ENCODE measurements around the gene MICU1.
"Not testable (repeated sequence)": the region's sequence is repeated elsewhere in the genome, so short reads cannot be mapped to it uniquely, and the experiment has no call there.

Gene MICU1

GRCh38 chr10:72646971-72647370 lies 21.1 kb upstream of the MICU1 start:
- DNase-seq, CTCF ChIA-PET, H3K27ac Mint-ChIP-seq, H3K9me3 Mint-ChIP-seq, H3K36me3 Mint-ChIP-seq, H3K4me3 Mint-ChIP-seq, H3K4me1 Mint-ChIP-seq: not testable (repeated sequence)
- H3K27me3 Mint-ChIP-seq = peaks cover 15% of the 10 kb centered on the region

- Mint-ChIP-seq H3K36me3 (no peaks in the 10 kb centered on the region), H3K4me1 (no peaks in the 10 kb centered on the region), H3K4me3 (no peak overlapping the region), H3K27ac (no peak overlapping the region), H3K27me3 (peaks cover 18% of the 10 kb centered on the region), H3K9me3 (no peaks in the 10 kb centered on the region)
- CTCF ChIA-PET = no interaction called here
- no peak for DNase-seq
Observed at GRCh38 chr10:72645263-72645858, 19.5 kb upstream of the MICU1 start.

GRCh38 chr10:72642318-72642717 lies 16.4 kb upstream of the MICU1 start:
- Mint-ChIP-seq H3K27me3 (peaks cover 14% of the 10 kb centered on the region), H3K4me3 (no peak overlapping the region), H3K4me1 (peaks cover 8% of the 10 kb centered on the region), H3K9me3 (no peaks in the 10 kb centered on the region), H3K36me3 (no peaks in the 10 kb centered on the region), H3K27ac (no peak overlapping the region)
- CTCF ChIA-PET = no interaction called here
- DNase-seq = no peak

- no peak overlapping the region for H3K27ac Mint-ChIP-seq
- no peak for DNase-seq
- H3K9me3 Mint-ChIP-seq = no peaks in the 10 kb centered on the region
- H3K36me3 Mint-ChIP-seq = no peaks in the 10 kb centered on the region
- peaks cover 10% of the 10 kb centered on the region for H3K27me3 Mint-ChIP-seq
- H3K4me1 Mint-ChIP-seq = peaks cover 10% of the 10 kb centered on the region
- CTCF ChIA-PET = no interaction called here
- no peak overlapping the region for H3K4me3 Mint-ChIP-seq
Observed at GRCh38 chr10:72639441-72639873, 13.6 kb upstream of the MICU1 start.

GRCh38 chr10:72638586-72639440 lies 12.9 kb upstream of the MICU1 start:
- CTCF ChIA-PET = no interaction called here

GRCh38 chr10:72637398-72637857 lies 11.5 kb upstream of the MICU1 start:
- H3K27me3 Mint-ChIP-seq = peaks cover 10% of the 10 kb centered on the region
- CTCF ChIA-PET = no interaction called here
- H3K36me3 Mint-ChIP-seq = no peaks in the 10 kb centered on the region
- peaks cover 10% of the 10 kb centered on the region for H3K4me1 Mint-ChIP-seq
- no peaks in the 10 kb centered on the region for H3K9me3 Mint-ChIP-seq
- no peak overlapping the region for H3K27ac Mint-ChIP-seq
- DNase-seq = peak; percentile 33
- no peak overlapping the region for H3K4me3 Mint-ChIP-seq

More at GRCh38 chr10:72638586-72639440, 12.9 kb upstream of the MICU1 start:
- Mint-ChIP-seq H3K27ac (no peak overlapping the region), H3K4me3 (no peak overlapping the region), H3K36me3 (no peaks in the 10 kb centered on the region), H3K4me1 (peaks cover 10% of the 10 kb centered on the region), H3K27me3 (peaks cover 10% of the 10 kb centered on the region), H3K9me3 (no peaks in the 10 kb centered on the region)
- no peak for DNase-seq

- H3K36me3 Mint-ChIP-seq = no peaks in the 10 kb centered on the region
- CTCF ChIA-PET = no interaction called here
- H3K9me3 Mint-ChIP-seq = no peaks in the 10 kb centered on the region
- no peak for DNase-seq
- H3K27me3 Mint-ChIP-seq = peaks cover 11% of the 10 kb centered on the region
- H3K27ac Mint-ChIP-seq = no peak overlapping the region
- H3K4me1 Mint-ChIP-seq = peaks cover 15% of the 10 kb centered on the region
- no peak overlapping the region for H3K4me3 Mint-ChIP-seq
Observed at GRCh38 chr10:72630144-72630543, 4.3 kb upstream of the MICU1 start.

GRCh38 chr10:72626444-72626754 lies 520 bp upstream of the MICU1 start:
- Mint-ChIP-seq H3K4me3 (peak overlapping the region; percentile 98), H3K9me3 (no peaks in the 10 kb centered on the region), H3K4me1 (peaks cover 25% of the 10 kb centered on the region), H3K27me3 (peaks cover 5% of the 10 kb centered on the region), H3K36me3 (peaks cover 2% of the 10 kb centered on the region), H3K27ac (peak overlapping the region; percentile 89)
- CTCF ChIA-PET = no interaction called here
- DNase-seq = no peak

- H3K4me1 Mint-ChIP-seq = peaks cover 25% of the 10 kb centered on the region
- H3K27ac Mint-ChIP-seq = peak overlapping the region; percentile 89
- H3K36me3 Mint-ChIP-seq = peaks cover 2% of the 10 kb centered on the region
- peaks cover 4% of the 10 kb centered on the region for H3K27me3 Mint-ChIP-seq
- H3K9me3 Mint-ChIP-seq = no peaks in the 10 kb centered on the region
- no peak for DNase-seq
- CTCF ChIA-PET = interaction anchor here (1.1 kb wide), 1 partner anchor 113 kb away, joined by 3 read pairs; no protein-coding TSS in a partner anchor
- H3K4me3 Mint-ChIP-seq = peak overlapping the region; percentile 98
Observed at GRCh38 chr10:72625276-72625607, 637 bp downstream of the MICU1 start.

GRCh38 chr10:72622271-72622670 lies 3.6 kb downstream of the MICU1 start:
- CTCF ChIA-PET = no interaction called here
- Mint-ChIP-seq H3K36me3 (peaks cover 2% of the 10 kb centered on the region), H3K27ac (no peak overlapping the region), H3K27me3 (peaks cover 4% of the 10 kb centered on the region), H3K4me3 (no peak overlapping the region), H3K4me1 (peaks cover 22% of the 10 kb centered on the region), H3K9me3 (no peaks in the 10 kb centered on the region)
- DNase-seq = no peak

- no peak for DNase-seq
- Mint-ChIP-seq H3K27ac (no peak overlapping the region), H3K9me3 (peaks cover 12% of the 10 kb centered on the region), H3K4me3 (no peak overlapping the region), H3K36me3 (peaks cover 7% of the 10 kb centered on the region), H3K4me1 (peaks cover 4% of the 10 kb centered on the region), H3K27me3 (no peaks in the 10 kb centered on the region)
- CTCF ChIA-PET = no interaction called here
Observed at GRCh38 chr10:72616716-72617115, 9.2 kb downstream of the MICU1 start.

- CTCF ChIA-PET = no interaction called here
- peaks cover 12% of the 10 kb centered on the region for H3K9me3 Mint-ChIP-seq
- H3K4me3 Mint-ChIP-seq = no peak overlapping the region
- H3K27ac Mint-ChIP-seq = no peak overlapping the region
- peaks cover 7% of the 10 kb centered on the region for H3K36me3 Mint-ChIP-seq
- H3K4me1 Mint-ChIP-seq = peaks cover 8% of the 10 kb centered on the region
- no peak for DNase-seq
- H3K27me3 Mint-ChIP-seq = no peaks in the 10 kb centered on the region
Observed at GRCh38 chr10:72615970-72616369, 9.9 kb downstream of the MICU1 start.

- Mint-ChIP-seq H3K9me3 (peaks cover 17% of the 10 kb centered on the region), H3K27me3 (no peaks in the 10 kb centered on the region), H3K4me3 (no peak overlapping the region), H3K27ac (no peak overlapping the region), H3K4me1 (peaks cover 8% of the 10 kb centered on the region), H3K36me3 (peaks cover 16% of the 10 kb centered on the region)
- no peak for DNase-seq
- CTCF ChIA-PET = no interaction called here
Observed at GRCh38 chr10:72612203-72612826, 13.6 kb downstream of the MICU1 start.

- Mint-ChIP-seq H3K27ac (no peak overlapping the region), H3K4me3 (no peak overlapping the region), H3K27me3 (no peaks in the 10 kb centered on the region), H3K36me3 (peaks cover 13% of the 10 kb centered on the region), H3K4me1 (peaks cover 8% of the 10 kb centered on the region), H3K9me3 (peaks cover 15% of the 10 kb centered on the region)
- CTCF ChIA-PET = no interaction called here
- DNase-seq = no peak
Observed at GRCh38 chr10:72611783-72612182, 14.1 kb downstream of the MICU1 start.

GRCh38 chr10:72610466-72610865 lies 15.4 kb downstream of the MICU1 start:
- CTCF ChIA-PET = no interaction called here
- H3K27me3 Mint-ChIP-seq = no peaks in the 10 kb centered on the region
- H3K4me1 Mint-ChIP-seq = peaks cover 8% of the 10 kb centered on the region
- peaks cover 10% of the 10 kb centered on the region for H3K36me3 Mint-ChIP-seq
- no peak overlapping the region for H3K4me3 Mint-ChIP-seq
- no peak overlapping the region for H3K27ac Mint-ChIP-seq
- DNase-seq = no peak
- peaks cover 7% of the 10 kb centered on the region for H3K9me3 Mint-ChIP-seq

Measured in activated naive CD4-positive, alpha-beta T cell treated with anti-CD3 and anti-CD28 coated beads, Interleukin-2, amount 10 ng/mL, durations not matched to agents 7 days and 5 days (primary cell).